T-cell (primary cell): ENCODE data around the gene ALG12. TPM values are rescaled to one million over a fixed set of nuclear protein-coding genes. Genes with fewer than 3 reads are reported as not detected.

Experiments used
- ATAC-seq, 4 experiments: fragments of 200-7000 bp in 3 of 4; fragments of 150-1000 bp in 1 of 4; cut with Tn5 transposase; replicated peaks in 1 of 4; 1 replicate in 3 of 4; 2 replicates in 1 of 4; pipeline ENCODE4 v1.10.0; 2021; ENCODE audit warnings: moderate library complexity in 3 of 4, mild to moderate bottlenecking in 2 of 4, moderate number of reproducible peaks in 1 of 4
- CTCF ChIA-PET, 2 donors: fragments of 300-600 bp; sonication (Branson Sonifier 250); formaldehyde crosslinking; loops; one replicate each; lab custom pipeline; 2022; ENCODE audit warnings: antibody characterized with exemption in 2 of 2; lab: Charles Lee
- POLR2A ChIA-PET, 2 donors: fragments of 300-600 bp; sonication (Branson Sonifier 250); formaldehyde crosslinking; loops; one replicate each; lab custom pipeline; 2022; ENCODE audit warnings: antibody characterized with exemption in 2 of 2; lab: Charles Lee
- DNase-seq, 35 experiments: peaks; one replicate each; pipeline versions ENCODE4 v3.0.0 to v3.0.0-alpha.2; 2013 to 2023
- H3K27ac ChIP-seq: one replicate; pipeline ENCODE4 v1.5.1; 2013; ENCODE audit warnings: low read length
- H3K27me3 ChIP-seq, 2 experiments: replicated peaks in 1 of 2; 1 replicate in 1 of 2; 2 replicates in 1 of 2; pipeline versions ENCODE4 v1.6.1 to v1.7.0; 2013; ENCODE audit warnings: low read length in 1 of 2, mixed read lengths in 1 of 2; ENCODE audit not compliant: control insufficient read depth in 2 of 2, insufficient read depth in 2 of 2; ENCODE audit errors: extremely low read depth in 1 of 2
- H3K36me3 ChIP-seq, 2 donors: 1 replicate in 1 of 2; 2 replicates in 1 of 2; pipeline versions ENCODE4 v1.6.1 to v1.7.0; 2013; ENCODE audit warnings: low read length in 1 of 2; ENCODE audit not compliant: control insufficient read depth in 2 of 2, insufficient read depth in 1 of 2; ENCODE audit errors: extremely low read depth in 1 of 2
- H3K4me1 ChIP-seq, 2 experiments: 1 replicate in 1 of 2; 2 replicates in 1 of 2; pipeline versions ENCODE4 v1.6.1 to v1.7.0; 2013; ENCODE audit warnings: low read length in 2 of 2, mixed read lengths in 1 of 2; ENCODE audit not compliant: insufficient read depth in 2 of 2, control insufficient read depth in 1 of 2; ENCODE audit errors: extremely low read depth in 1 of 2
- H3K4me3 ChIP-seq, 2 donors: 1 replicate in 1 of 2; 2 replicates in 1 of 2; pipeline versions ENCODE4 v1.5.1 to v1.7.0; 2013; ENCODE audit warnings: mild to moderate bottlenecking in 2 of 2, low read length in 1 of 2, moderate library complexity in 1 of 2; ENCODE audit not compliant: control insufficient read depth in 1 of 2; ENCODE audit errors: extremely low read depth in 1 of 2
- H3K9me3 ChIP-seq: 2 replicates; pipeline ENCODE4 v1.7.0; 2013
- H3K27ac Mint-ChIP-seq, 2 donors: one replicate each; pipeline ENCODE4 v1.8.0; 2020 to 2021; ENCODE audit warnings: mild to moderate bottlenecking in 2 of 2, mixed read lengths in 2 of 2
- H3K27me3 Mint-ChIP-seq, 2 donors: one replicate each; pipeline ENCODE4 v1.8.0; 2021 to 2022; ENCODE audit warnings: mixed read lengths in 2 of 2
- H3K36me3 Mint-ChIP-seq: one replicate; pipeline ENCODE4 v1.8.0; 2021; ENCODE audit warnings: mixed read lengths
- H3K4me1 Mint-ChIP-seq, 3 donors: one replicate each; pipeline ENCODE4 v1.8.0; 2020 to 2022; ENCODE audit warnings: mixed read lengths in 3 of 3, mild to moderate bottlenecking in 1 of 3
- H3K4me3 Mint-ChIP-seq, 3 donors: one replicate each; pipeline ENCODE4 v1.8.0; 2020 to 2022; ENCODE audit warnings: mild to moderate bottlenecking in 3 of 3, mixed read lengths in 3 of 3, moderate library complexity in 3 of 3
- H3K9me3 Mint-ChIP-seq, 3 donors: one replicate each; pipeline ENCODE4 v1.8.0; 2020 to 2022; ENCODE audit warnings: mixed read lengths in 3 of 3
- WGBS: methylation state at CpG from one replicate; pipeline ENCODE4 v1.1.5; 2013; ENCODE audit warnings: missing lambda C conversion rate; ENCODE audit not compliant: insufficient coverage; 5-methylcytosine and 5-hydroxymethylcytosine counted together
- total RNA-seq, 35 experiments: library from RNA in 6 of 35; stranded (reverse) in 6 of 35; fragments of 120-200 nt in 1 of 35; gene quantifications; one replicate each; pipeline versions ENCODE4 v1.2.1 to v1.2.4 and lab custom pipeline; 2013 to 2026

Gene ALG12
- total RNA-seq, 5 donors from 2014 or later (not counting 1 experiment from before 2014, with no cell fraction given) = 15.7 to 22.1 (median 15.9) TPM

DNA sequence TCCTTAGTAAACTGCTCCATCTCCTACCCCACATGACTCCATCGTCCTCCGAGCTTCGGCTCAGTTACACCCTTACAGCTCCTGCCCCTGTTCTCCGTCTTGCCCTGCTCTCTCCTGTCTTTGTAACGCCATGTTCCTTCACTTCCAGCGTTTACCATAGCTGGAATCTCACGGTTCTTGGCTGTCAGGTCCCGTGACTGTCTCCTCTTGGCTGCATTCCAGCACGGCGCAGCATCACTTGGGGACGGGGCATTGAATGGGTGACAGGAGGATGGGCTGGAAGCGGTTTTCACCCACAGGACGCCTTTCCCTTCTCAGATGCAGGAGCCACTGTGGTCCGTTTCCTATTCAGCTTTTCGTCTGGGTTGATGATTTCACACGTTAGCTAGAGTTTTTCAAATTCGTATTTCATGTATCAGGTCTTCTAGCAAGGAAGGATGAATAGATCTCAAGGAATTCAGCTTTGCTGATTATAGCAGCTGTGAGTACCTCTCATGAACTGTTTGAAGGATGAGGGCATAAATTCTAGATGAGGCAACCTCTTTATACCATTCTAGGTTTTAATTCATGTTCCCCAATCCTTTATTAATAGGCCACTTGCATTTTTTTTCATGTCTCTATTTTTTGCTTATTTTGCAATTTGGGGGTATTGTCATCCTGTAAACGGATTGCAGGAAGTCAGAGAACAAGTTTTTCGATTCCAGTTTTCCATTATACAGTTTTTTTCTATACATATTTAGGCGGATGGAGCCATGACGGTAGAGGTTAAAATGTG, 35.5 kb downstream of the ALG12 start:
- Mint-ChIP-seq H3K4me3 (no peak overlapping the region), H3K36me3 (peaks cover 55% of the 10 kb centered on the region), H3K27ac (peak overlapping the region in 1 of 2 donors; percentile 50), H3K9me3 (no peaks in the 10 kb centered on the region), H3K4me1 (peaks cover 32 to 44% (median 35%) of the 10 kb centered on the region in 3 donors), H3K27me3 (no peaks in the 10 kb centered on the region)
- H3K27me3 ChIP-seq = no peaks in the 10 kb centered on the region
- ChIA-PET POLR2A (interaction anchor here (0.6 to 1.4 kb wide), 2 partner anchors 12 to 17 kb away, joined by 5 to 13 read pairs; no protein-coding TSS in a partner anchor), CTCF (no interaction called here)
- no peak overlapping the region for H3K4me3 ChIP-seq
- DNase-seq (no peak), ATAC-seq (no peak)
- H3K36me3 ChIP-seq = peaks cover 12 to 34% of the 10 kb centered on the region in 2 donors
- H3K9me3 ChIP-seq = no peaks in the 10 kb centered on the region
- peaks cover 0 to 18% of the 10 kb centered on the region in 2 experiments for H3K4me1 ChIP-seq
- no peak overlapping the region for H3K27ac ChIP-seq
- 95% methylated on average over 11 of the region's 21 CpGs for WGBS

DNA sequence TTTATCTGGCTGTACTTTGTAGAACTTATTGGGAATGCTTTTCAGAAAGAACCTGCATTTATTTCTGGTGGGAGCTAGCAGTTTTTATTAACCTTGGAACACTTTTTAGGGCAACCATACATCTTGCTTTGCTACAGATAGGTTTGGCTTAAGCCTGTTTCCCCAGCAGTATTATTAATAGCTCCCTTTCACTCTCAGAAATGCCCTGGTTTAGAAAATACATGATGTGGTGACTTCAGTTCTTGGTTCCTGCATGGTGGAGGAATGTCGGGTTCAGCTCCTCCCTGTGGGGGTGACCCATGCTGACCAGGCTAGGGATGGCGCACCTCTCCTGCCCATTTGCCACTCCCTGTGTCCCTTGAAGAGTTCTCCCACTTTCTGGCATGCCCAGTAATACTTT, 36.4 kb downstream of the ALG12 start:
- DNase-seq = no peak
- H3K27me3 ChIP-seq = no peaks in the 10 kb centered on the region
- Mint-ChIP-seq H3K36me3 (peaks cover 51% of the 10 kb centered on the region), H3K27ac (no peak overlapping the region), H3K4me3 (no peak overlapping the region), H3K9me3 (no peaks in the 10 kb centered on the region), H3K27me3 (no peaks in the 10 kb centered on the region), H3K4me1 (peaks cover 33 to 45% (median 35%) of the 10 kb centered on the region in 3 donors)
- no peak overlapping the region for H3K27ac ChIP-seq
- CTCF ChIA-PET = no interaction called here
- H3K4me3 ChIP-seq = no peak overlapping the region
- no peak for ATAC-seq
- peaks cover 0 to 18% of the 10 kb centered on the region in 2 experiments for H3K4me1 ChIP-seq
- POLR2A ChIA-PET = interaction anchor here in 1 of 2 donors (1.4 kb wide), 1 partner anchor 11 kb away, joined by 13 read pairs; no protein-coding TSS in a partner anchor
- no CpG with 5 or more reads among the region's 2 CpGs for WGBS
- H3K36me3 ChIP-seq = peaks cover 12 to 31% of the 10 kb centered on the region in 2 donors
- H3K9me3 ChIP-seq = no peaks in the 10 kb centered on the region

DNA sequence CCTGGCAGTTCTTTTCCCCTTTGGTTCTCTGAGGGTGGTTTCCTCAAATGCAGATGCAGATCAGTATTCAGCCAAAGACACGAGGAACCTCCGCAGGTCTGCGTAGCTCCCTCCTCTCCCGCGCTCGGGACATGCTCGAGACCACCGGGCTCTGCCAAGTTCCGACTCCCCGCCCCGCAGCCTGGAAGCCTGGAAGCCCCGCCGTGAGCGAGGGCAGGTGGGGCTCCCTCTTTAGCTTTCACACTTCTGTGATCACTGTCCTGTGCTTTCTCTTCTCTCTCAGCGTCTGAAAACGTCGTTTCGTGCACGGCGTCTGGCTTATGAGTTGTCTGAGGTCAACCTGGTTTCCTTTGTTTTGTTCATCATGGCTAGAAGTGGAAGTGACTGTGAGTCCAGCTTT, 38.0 kb downstream of the ALG12 start:
- peaks cover 43% of the 10 kb centered on the region for H3K36me3 Mint-ChIP-seq
- H3K9me3 Mint-ChIP-seq = no peaks in the 10 kb centered on the region
- WGBS = 82% methylated on average over 5 of the region's 20 CpGs
- Histone ChIP-seq H3K4me1 (peaks cover 0 to 18% of the 10 kb centered on the region in 2 experiments), H3K27ac (no peak overlapping the region), H3K27me3 (no peaks in the 10 kb centered on the region), H3K4me3 (no peak overlapping the region), H3K36me3 (peaks cover 10 to 15% of the 10 kb centered on the region in 2 donors), H3K9me3 (no peaks in the 10 kb centered on the region)
- H3K27ac Mint-ChIP-seq = peak overlapping the region; percentile 8 to 49
- H3K4me1 Mint-ChIP-seq = peaks cover 33 to 46% (median 45%) of the 10 kb centered on the region in 3 donors
- DNase-seq (peak in 4 of 35 experiments; percentile 16 to 33 (median 21)), ATAC-seq (peak in 2 of 4 experiments; percentile 28 to 59)
- peak overlapping the region in 1 of 3 donors; percentile 23 for H3K4me3 Mint-ChIP-seq
- H3K27me3 Mint-ChIP-seq = no peaks in the 10 kb centered on the region
- ChIA-PET CTCF (interaction anchor here in 1 of 2 donors (1.0 kb wide), 1 partner anchor 12 kb away, joined by 3 read pairs; no protein-coding TSS in a partner anchor), POLR2A (no interaction called here)

DNA sequence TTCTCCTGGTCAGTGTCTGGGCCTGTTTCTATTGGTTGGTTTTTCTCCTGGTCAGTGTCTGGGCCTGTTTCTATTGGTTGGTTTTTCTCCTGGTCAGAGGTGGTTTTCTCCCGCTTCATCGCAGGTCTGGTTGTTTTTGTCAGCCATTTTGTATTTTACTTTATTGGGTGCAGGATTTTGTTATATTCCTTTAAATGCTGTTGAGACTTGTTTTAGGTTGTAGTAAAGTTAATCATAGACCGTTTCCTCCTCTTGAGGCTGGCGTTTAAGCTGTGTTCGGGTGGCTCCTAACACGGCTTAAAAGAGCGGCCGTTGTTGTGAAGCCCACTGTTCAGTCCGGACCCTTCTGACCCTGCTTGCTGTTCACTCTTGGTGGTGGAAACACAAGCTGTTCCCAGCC, 38.4 kb downstream of the ALG12 start:
- Mint-ChIP-seq H3K4me1 (peaks cover 35 to 50% (median 45%) of the 10 kb centered on the region in 3 donors), H3K27me3 (no peaks in the 10 kb centered on the region), H3K27ac (peak overlapping the region in 1 of 2 donors; percentile 49), H3K36me3 (peaks cover 42% of the 10 kb centered on the region), H3K9me3 (no peaks in the 10 kb centered on the region), H3K4me3 (no peak overlapping the region)
- Histone ChIP-seq H3K4me1 (peaks cover 0 to 18% of the 10 kb centered on the region in 2 experiments), H3K27ac (no peak overlapping the region), H3K27me3 (no peaks in the 10 kb centered on the region), H3K36me3 (peaks cover 6 to 11% of the 10 kb centered on the region in 2 donors), H3K9me3 (no peaks in the 10 kb centered on the region), H3K4me3 (no peak overlapping the region)
- WGBS = 93% methylated on average over 9 of the region's 9 CpGs
- POLR2A ChIA-PET = no interaction called here
- CTCF ChIA-PET = interaction anchor here in 1 of 2 donors (1.0 kb wide), 1 partner anchor 12 kb away, joined by 3 read pairs; no protein-coding TSS in a partner anchor
- no peak for DNase-seq
- ATAC-seq = no peak

- CTCF ChIA-PET = no interaction called here
- H3K9me3 Mint-ChIP-seq = no peaks in the 10 kb centered on the region
- H3K27ac ChIP-seq = no peak overlapping the region
Measured at GRCh38 chr22:49878206-49878605, 40.0 kb downstream of the ALG12 start.

GRCh38 chr22:49877642-49878041, 40.6 kb downstream of the ALG12 start:
- no peak overlapping the region for H3K4me3 Mint-ChIP-seq
- WGBS = 100% methylated on average over 3 of the region's 7 CpGs
- H3K4me1 Mint-ChIP-seq = peaks cover 34 to 54% (median 40%) of the 10 kb centered on the region in 3 donors

More at GRCh38 chr22:49878206-49878605, 40.0 kb downstream of the ALG12 start:
- 100% methylated on average over 3 of the region's 8 CpGs for WGBS
- no peaks in the 10 kb centered on the region for H3K9me3 ChIP-seq
- peaks cover 0 to 18% of the 10 kb centered on the region in 2 experiments for H3K4me1 ChIP-seq
- Mint-ChIP-seq H3K36me3 (peaks cover 36% of the 10 kb centered on the region), H3K27ac (no peak overlapping the region), H3K4me1 (peaks cover 40 to 57% (median 41%) of the 10 kb centered on the region in 3 donors), H3K27me3 (no peaks in the 10 kb centered on the region), H3K4me3 (no peak overlapping the region)
- no peak for DNase-seq
- POLR2A ChIA-PET = interaction anchor here in 1 of 2 donors (0.7 kb wide), 1 partner anchor 13 kb away, joined by 3 read pairs; no protein-coding TSS in a partner anchor
- ATAC-seq = no peak
- no peaks in the 10 kb centered on the region for H3K36me3 ChIP-seq
- no peak overlapping the region for H3K4me3 ChIP-seq
- no peaks in the 10 kb centered on the region for H3K27me3 ChIP-seq

More at GRCh38 chr22:49877642-49878041, 40.6 kb downstream of the ALG12 start:
- peaks cover 32% of the 10 kb centered on the region for H3K36me3 Mint-ChIP-seq
- ChIA-PET CTCF (no interaction called here), POLR2A (interaction anchor here in 1 of 2 donors (0.7 kb wide), 1 partner anchor 14 kb away, joined by 3 read pairs; no protein-coding TSS in a partner anchor)
- DNase-seq = no peak
- H3K4me3 ChIP-seq = no peak overlapping the region
- H3K9me3 ChIP-seq = no peaks in the 10 kb centered on the region
- no peak for ATAC-seq
- no peaks in the 10 kb centered on the region for H3K36me3 ChIP-seq
- H3K27me3 ChIP-seq = no peaks in the 10 kb centered on the region
- no peak overlapping the region for H3K27ac ChIP-seq
- H3K27ac Mint-ChIP-seq = no peak overlapping the region
- no peaks in the 10 kb centered on the region for H3K27me3 Mint-ChIP-seq
- peaks cover 0 to 18% of the 10 kb centered on the region in 2 experiments for H3K4me1 ChIP-seq
- H3K9me3 Mint-ChIP-seq = no peaks in the 10 kb centered on the region
